Activated T-cell treated with anti-CD3 and anti-CD28 coated beads for 48 hours (primary cell): ENCODE measurements around the gene ANKRD55.

Experiments used
- DNase-seq: peaks from one replicate; pipeline ENCODE4 v3.0.0-alpha.2; 2020; ENCODE audit warnings: low read depth

Gene ANKRD55

DNA sequence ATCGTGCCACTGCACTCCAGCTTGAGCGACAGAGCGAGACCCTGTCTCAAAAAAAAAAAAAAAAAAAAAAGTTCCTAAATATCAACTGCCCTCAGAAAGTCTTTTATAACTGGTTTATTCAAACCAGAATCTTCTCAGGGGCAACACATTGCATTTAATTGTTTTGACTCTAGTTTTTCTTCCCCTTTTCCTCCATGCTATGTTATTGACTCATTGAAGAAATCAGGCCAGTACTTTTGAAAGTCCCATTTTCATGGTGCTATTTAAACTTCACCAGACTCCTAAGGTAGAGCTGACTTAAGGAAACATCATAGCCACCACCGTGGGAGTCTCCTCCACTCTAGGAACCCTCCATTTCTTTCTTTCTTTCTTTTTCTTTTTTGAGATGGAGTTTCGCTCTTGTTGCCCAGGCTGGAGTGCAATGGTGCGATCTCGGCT is 155.3 kb downstream of the ANKRD55 start:
- no peak for DNase-seq

DNA sequence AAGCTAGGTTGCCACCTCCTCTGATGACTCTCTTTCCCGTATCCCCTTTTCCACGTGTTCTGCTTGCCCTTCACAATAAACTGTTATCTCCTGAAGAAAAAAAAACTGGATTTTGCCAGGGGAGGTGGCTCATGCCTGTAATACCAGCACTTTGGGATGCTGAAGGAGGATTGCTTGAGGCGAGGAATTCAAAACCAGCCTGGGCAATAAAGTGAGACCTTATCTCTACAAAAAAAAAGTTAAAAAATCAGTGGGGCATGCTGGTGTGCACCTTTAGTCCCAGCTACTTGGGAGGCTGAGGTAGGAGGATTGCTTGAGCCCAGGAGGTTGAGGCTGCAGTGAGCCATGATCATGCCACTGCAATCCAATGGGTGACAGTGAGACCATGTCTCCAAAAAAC is 156.6 kb downstream of the ANKRD55 start:
- DNase-seq = no peak

DNA sequence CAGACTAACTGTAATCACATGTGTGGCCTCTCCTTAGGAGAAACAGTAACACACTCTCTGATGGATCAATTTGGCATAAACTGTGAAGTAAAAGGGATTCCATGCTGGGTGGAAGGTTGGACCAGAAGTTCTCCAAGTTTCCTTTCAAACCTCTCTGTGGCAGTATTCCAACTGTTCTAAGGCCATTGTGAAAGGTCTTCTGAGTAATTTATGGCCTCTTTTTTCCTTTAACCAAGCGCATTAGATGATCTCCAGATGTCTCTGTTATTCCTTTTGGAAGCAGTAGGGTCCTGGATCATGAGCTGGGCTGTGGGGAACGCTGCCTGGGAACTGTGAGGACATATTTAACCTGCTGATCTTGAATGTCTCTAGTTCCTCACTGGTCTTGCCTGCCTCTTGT is 157.8 kb downstream of the ANKRD55 start:
- DNase-seq = no peak

DNA sequence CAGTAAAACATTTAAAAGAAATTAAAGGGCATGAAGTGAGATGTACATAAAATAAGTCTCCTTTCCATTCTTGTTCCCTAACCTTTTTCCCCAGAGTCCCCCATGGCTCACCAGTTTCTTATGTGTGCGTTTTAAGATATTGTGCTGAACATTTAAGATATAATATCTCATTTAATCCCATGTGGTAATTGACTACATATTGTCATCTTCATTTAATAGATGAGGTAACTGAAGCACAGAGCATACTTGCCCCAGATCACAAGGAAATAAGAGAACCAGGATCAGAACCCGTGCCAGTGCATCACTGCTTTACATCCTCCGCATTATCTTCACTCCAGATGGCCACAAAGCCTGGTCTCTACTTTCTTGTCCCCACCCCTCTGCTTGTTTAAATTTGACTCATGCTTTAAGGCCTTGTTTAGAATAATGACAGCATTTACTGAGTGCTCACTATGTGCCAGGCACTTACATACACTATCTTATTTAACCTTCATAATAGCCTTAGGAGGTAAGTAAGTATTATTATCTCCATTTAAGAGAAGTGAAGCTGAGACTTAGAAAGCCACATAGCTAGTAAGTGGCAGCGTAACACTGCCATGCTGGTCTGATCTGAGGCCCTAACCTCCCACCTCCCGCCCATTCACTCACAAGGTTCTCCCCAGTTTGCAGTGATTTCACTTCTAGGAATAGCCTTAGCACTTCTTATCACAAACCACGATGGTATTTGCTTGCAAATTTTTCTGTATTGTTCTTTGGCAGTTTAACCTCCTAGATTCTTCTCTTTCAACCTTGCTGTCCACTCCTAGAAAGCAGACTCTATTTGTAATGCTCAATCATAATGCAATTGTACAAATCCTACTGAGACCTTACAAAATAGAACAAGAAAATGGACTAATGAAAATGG is 160.0 kb downstream of the ANKRD55 start:
- DNase-seq = no peak

DNA sequence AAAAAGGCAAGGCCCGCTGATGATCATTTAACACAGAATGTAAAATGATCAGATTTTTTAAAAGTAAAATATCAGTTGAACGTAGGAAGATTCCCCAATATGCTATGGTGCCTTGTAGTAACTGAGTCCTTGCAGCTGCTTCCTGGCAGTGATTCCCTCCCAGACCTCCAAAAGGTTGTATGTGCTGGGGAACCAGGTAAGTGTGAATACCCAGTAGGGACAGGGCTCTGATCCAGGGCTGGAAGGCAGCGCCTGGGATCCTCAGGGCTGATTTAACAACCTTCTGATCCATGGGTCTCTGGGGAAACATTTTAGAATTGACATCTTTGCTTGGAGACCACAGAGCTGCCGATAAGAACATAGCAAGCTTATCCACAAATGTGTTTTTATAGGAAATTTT is 161.7 kb downstream of the ANKRD55 start:
- DNase-seq = no peak

DNA sequence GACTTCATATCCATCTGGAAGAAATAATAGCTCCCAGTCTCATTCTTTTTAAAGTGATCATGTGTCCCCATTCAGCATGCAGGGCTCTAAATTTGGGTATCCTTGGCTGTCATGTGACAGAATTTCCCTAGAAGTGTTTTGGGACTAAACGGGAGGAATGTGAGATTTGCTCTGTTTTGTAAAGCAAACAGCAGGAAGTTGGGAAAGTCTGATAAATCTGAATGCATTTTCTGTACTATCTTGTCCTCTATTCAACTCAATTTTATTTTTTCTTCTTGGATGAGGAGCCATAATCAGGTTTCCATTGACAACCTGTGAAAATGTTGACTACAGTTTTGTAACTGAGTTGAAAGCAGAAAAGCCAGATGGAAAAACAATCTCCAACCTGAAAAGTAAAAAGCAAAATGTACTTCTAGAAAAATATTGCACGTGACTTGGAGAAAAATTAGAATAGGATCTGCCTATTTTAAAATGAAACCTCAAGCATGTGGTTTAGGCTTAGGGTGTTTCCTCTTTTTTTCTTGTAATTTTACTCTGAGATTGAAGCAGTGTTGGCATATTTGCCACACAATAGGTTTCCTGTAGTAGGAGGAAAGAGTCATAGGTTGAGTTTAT is 162.2 kb downstream of the ANKRD55 start:
- DNase-seq = no peak

DNA sequence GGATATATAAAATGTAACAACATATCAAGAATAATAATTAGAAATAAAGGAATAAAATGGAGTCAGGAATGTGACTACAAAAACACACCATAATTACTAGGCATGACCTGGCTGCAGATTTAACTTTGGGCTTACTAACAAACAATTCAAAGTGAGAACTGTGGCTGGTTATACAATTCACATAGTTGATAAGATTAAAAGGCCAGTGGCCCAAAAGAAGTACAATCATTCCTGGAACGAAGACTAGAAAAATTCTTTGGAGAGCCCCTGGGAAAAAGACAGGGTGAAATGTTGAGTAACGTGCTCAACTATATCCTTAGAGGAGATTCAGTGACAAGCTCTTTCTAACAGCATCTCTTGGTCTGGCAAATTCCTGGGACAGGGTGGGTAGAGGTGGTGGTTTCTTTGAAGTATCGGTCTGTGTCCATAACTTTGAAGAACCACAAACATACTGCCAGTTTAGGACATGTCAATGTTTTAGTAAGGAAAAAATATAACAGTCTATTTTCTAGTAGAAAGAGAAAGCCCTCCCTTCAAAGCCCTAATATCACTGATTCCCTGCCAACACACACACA is 163.4 kb downstream of the ANKRD55 start:
- DNase-seq = no peak

DNA sequence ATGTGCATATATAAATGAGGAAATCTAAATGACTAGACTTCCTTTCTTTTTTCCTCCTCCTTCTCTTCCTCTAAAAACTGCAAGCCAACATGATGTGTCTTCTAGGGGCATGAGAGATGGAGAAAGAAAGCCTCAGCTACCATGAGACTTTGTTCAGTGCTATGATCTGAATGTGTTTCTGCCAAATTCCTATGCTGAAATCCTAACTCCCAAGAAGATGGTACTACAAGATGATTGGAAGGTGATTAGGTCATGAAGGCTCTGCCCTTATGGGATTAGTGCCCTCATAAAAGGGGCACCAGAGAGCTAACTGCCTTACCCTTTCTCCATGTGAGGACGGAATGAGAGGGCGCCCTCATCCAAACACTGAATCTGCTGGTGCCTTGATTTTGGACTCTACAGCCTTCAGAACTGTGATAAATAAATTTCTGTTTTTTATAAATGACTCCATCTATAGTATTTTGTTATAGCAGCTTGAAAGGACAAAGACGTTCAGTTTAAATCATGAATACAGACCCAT is 166.1 kb downstream of the ANKRD55 start:
- no peak for DNase-seq

DNA sequence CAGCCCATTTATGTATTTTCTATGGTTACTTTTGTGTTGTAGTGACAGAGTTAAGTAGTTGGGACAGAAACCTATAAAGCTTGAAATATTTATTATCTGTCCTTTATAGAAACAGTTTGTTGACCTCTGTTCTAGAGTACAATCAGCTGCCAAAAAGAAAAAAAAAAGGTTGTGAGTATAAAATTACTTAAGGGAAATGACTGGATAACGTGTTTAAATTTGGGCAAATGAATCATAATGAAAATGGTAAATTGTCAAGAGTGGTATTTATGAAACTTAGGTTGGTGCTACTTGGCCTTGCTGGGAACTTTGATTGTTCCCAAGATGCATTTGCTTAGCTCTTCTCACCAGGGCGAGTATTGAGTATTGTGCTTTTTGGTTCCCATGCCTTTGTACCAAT is 168.1 kb downstream of the ANKRD55 start:
- DNase-seq = no peak

DNA sequence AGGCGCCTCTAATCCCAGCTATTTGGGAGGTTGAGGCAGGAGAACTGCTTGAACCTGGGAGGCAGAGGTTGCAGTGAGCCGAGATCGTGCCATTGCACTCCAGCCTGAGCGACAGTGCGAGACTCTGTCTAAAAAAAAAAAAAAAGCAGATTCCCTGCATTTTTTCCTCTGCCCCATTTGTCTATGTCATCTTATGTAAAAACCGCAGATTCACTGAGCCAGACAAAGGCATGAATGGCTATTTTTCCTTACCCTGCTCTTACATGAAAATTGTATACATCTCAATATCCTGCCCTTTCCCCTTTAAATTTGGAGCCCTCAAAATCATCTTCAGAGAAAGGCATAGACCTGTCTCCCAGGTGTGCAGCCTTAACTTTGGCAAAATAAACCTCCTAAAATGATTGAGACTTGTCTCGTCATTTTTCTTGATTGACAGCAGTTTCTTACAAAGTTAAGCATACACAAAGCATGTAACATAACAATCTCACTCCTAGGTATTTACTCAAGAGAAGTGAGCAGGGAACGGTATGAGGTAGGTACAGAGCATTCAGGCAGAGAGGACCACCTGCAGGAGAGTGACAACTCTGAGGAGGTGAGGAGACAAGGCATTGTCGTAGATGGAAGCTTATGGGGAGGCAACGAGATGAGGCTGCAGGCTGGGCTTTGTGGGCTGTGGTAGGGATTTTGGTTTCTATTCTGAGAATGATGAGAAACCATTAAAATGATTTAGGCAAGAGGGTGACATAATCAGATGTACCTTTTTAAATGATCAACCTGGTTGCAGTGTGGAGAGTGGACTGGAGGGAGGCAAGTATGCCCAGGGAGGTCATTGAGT is 172.6 kb downstream of the ANKRD55 start:
- DNase-seq = peak; percentile 36

DNA sequence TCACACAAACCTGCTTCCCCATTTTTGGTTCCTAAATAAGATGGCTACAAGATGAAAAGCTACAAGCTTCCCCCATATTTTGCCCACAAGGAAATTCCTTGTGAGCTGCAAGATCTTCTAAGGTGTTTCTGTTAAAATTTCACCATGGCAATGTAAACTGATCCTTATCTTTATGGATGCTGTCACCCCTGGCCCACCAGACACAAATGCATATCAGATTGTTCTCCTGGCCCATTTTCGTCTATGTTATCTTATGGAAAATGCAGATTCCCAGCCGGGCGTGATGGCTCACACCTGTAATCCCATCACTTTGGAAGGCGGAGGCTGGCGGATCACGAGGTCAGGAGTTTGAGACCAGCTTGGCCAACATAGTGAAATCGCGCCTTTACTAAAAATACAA is 173.3 kb downstream of the ANKRD55 start:
- DNase-seq = no peak

DNA sequence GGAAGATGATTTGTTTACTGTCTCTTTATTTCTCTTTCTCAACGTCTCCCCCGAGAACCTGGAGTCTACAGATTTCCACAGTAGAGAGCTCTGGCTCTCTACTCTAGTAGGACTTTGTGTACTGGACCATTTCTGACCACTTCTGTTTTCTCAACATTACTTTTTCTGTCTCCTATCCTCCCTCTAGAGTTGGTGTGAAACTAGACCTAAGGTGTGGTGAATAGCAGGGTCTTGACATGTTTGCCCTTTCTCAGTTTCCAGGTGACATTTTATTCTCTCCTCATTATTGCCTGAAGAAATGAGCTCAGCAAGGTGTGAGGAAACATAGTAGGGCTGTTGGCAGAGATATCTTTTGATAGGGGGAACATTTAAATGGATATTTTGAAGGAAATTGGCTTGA is 176.3 kb downstream of the ANKRD55 start:
- no peak for DNase-seq

DNA sequence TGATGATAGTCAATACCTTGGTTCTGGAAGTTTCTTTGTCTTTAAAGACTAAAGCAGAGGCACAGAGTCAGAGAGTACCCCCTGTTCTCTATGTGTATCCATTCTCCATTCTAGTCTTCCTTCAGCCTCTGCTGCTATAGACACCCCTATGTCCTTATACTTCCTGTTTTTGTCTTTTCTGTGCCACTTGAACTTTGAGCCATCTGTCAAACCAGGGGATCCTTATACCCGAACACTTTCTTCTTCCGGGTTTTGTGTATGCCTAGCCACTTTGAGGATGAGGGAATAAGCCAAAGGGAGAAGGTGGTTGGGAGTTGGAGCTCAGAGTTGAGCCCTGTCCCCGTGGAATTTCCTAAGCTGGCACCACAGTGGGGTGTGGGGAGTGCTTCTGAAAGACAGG is 177.3 kb downstream of the ANKRD55 start:
- no peak for DNase-seq

DNA sequence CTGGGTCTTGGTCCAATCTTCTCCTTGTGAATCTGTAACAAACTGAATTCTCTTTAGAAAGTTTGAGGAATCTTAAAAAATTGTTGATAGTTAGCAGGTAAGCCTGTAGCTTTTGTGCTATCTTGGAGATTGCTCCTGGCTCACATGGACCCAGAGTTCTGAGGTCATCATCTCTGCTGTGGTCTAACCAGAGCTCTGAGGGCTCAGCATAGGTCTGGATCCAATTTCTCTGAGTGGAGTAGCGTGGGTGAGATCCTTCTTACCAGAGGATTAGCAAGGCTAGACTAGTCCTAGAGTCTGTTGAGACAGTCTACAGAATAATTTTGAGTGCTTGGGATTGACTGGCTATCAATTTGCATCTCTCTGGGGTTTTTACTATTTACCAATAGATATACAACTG is 177.8 kb downstream of the ANKRD55 start:
- no peak for DNase-seq

DNA sequence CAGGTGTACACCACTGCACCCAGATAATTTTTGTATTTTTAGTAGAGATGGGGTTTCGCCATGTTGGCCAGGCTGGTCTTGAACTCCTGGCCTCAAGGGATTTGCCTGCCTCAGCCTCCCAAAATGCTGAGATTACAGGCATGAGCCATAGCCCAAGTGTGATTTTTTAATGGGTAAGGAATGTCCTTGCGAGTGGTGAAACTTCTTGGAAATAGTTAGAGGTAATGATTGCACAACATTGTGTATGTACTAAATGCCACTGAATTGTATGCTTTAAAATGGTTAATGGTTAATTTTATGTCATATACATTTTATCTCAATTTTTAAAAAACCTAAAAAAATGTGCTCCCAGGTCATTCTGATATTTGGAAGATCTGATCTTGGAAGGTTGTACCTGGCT is 178.5 kb downstream of the ANKRD55 start:
- DNase-seq = no peak

DNA sequence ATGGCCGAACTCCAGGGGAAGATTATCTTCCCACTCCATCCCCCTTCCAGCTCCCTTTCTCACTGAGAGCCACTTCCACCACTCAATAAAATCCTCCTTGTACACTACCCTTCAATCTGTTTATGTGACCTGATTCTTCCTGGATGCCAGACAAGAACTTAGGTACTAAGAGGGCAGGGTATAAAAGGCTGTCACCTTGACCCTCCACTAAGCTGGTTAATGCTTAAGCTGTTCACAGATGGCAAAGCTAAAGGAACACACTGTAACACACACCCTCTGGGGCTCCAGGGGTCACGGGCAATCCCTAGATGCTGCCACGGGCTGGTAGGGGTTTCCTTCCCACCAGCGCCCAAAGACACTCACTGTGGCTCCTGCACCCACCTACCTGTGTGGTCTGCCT is 179.8 kb downstream of the ANKRD55 start:
- no peak for DNase-seq

DNA sequence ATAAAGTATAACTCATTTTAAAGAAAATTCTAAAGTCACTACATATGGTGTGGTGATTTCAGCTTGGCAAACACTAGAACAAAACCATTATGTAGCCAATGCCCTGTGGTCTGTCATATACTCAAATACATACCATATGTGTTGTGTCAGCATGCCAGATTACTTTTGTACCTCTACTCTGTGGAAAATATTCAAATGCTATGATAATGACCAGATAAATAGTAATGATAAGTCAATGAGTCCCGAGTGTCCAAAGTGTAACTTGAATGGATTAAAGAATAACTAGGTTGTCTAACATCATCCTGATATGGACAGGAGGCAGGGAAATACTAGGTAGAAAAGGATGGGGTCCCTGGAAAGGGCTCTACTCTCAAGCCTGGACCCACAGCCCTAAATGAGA is 180.4 kb downstream of the ANKRD55 start:
- no peak for DNase-seq

DNA sequence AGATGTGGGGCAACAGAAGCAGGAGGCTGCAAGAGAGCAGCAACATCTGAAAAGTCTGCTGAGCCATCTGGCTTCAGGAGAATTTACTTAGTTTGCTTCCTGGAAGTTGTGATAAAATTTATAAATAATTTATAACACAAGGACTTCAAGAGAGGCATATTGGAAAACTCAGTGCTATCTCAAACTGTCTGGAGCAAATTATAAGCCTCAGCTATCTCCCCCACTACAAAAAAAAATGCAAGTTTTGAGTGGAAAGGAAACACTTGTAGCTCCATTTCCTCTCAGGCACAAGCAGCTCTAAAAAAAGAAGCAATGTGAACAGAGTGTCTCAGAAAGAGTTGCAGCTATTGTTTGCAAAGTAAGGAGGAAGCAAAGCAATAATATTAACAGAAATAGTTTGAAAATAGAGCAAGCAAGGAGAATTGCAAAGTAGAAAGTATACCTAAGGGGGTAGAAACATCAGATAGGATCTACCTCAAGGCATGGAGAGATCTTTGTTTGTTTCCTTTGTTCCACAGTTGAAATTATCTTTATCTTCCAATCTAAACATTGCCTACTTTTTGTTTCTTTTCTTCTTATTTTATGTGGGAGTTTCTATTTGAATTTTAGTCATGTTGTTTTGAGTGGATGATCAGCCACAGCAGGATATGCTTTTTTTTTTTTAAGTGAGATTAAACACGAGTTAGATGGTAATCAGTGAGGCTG is 182.4 kb downstream of the ANKRD55 start:
- DNase-seq = no peak
